ENCODE results near the gene GPRIN1. TPM values are rescaled to one million over a fixed set of nuclear protein-coding genes. Genes with fewer than 3 reads are reported as not detected.

Gene GPRIN1
- total RNA-seq, 2 donors from 2014 or later = 0.22 to 0.79 TPM

GRCh38 chr5:176568657-176569056 lies 41.3 kb downstream of the GPRIN1 start:
- no peaks in the 10 kb centered on the region for H3K9me3 ChIP-seq
- H3K4me1 ChIP-seq = no peaks in the 10 kb centered on the region
- H3K27me3 ChIP-seq = no peaks in the 10 kb centered on the region
- no peak for TF ChIP-seq CTCF (IDR thresholded peaks at IDR 0.05)
- no peak for DNase-seq (ENCODE audit: low spot score)
- H3K27ac ChIP-seq = no peak overlapping the region
- no peaks in the 10 kb centered on the region for H3K36me3 ChIP-seq
- no peak overlapping the region for H3K4me3 ChIP-seq

GRCh38 chr5:176565760-176566288 lies 44.1 kb downstream of the GPRIN1 start:
- no peak for TF ChIP-seq CTCF (IDR thresholded peaks at IDR 0.05)
- Histone ChIP-seq H3K27ac (no peak overlapping the region), H3K4me3 (no peak overlapping the region), H3K36me3 (no peaks in the 10 kb centered on the region), H3K9me3 (no peaks in the 10 kb centered on the region), H3K4me1 (no peaks in the 10 kb centered on the region), H3K27me3 (no peaks in the 10 kb centered on the region)
- no peak for DNase-seq (ENCODE audit: low spot score)

- Histone ChIP-seq H3K36me3 (no peaks in the 10 kb centered on the region), H3K27me3 (no peaks in the 10 kb centered on the region), H3K4me1 (no peaks in the 10 kb centered on the region), H3K27ac (no peak overlapping the region), H3K9me3 (no peaks in the 10 kb centered on the region), H3K4me3 (no peak overlapping the region)
- DNase-seq (ENCODE audit: low spot score) = no peak
- TF ChIP-seq CTCF (IDR thresholded peaks at IDR 0.05) = no peak
These were observed 46.0 kb downstream of the GPRIN1 start for GRCh38 chr5:176564002-176564401.

GRCh38 chr5:176562189-176562588 lies 47.8 kb downstream of the GPRIN1 start:
- DNase-seq (ENCODE audit: low spot score) = no peak
- Histone ChIP-seq H3K9me3 (no peaks in the 10 kb centered on the region), H3K36me3 (no peaks in the 10 kb centered on the region), H3K4me3 (no peak overlapping the region), H3K27ac (no peak overlapping the region), H3K27me3 (no peaks in the 10 kb centered on the region), H3K4me1 (no peaks in the 10 kb centered on the region)
- no peak for TF ChIP-seq CTCF (IDR thresholded peaks at IDR 0.05)

- TF ChIP-seq CTCF (IDR thresholded peaks at IDR 0.05) = no peak
- DNase-seq (ENCODE audit: low spot score) = no peak
- Histone ChIP-seq H3K36me3 (no peaks in the 10 kb centered on the region), H3K4me3 (no peak overlapping the region), H3K9me3 (no peaks in the 10 kb centered on the region), H3K27ac (no peak overlapping the region), H3K27me3 (no peaks in the 10 kb centered on the region), H3K4me1 (no peaks in the 10 kb centered on the region)
These were observed 48.7 kb downstream of the GPRIN1 start for GRCh38 chr5:176561259-176561658.

GRCh38 chr5:176560364-176560763 lies 49.6 kb downstream of the GPRIN1 start:
- H3K4me3 ChIP-seq = no peak overlapping the region
- H3K9me3 ChIP-seq = no peaks in the 10 kb centered on the region
- H3K4me1 ChIP-seq = no peaks in the 10 kb centered on the region
- DNase-seq (ENCODE audit: low spot score) = no peak
- H3K27ac ChIP-seq = no peak overlapping the region
- no peaks in the 10 kb centered on the region for H3K36me3 ChIP-seq
- TF ChIP-seq CTCF (IDR thresholded peaks at IDR 0.05) = no peak
- H3K27me3 ChIP-seq = no peaks in the 10 kb centered on the region
